ENCODE measurements around the gene LRSAM1.

The LRSAM1 gene

GRCh38 chr9:127498298-127498697, 47.0 kb downstream of the LRSAM1 start:
- no peak for DNase-seq (ENCODE audit: low read depth)
- no peak for TF ChIP-seq CTCF (conservative IDR thresholded peaks at IDR 0.05; ENCODE audit: low read depth, low read length)
- H3K4me3 ChIP-seq (ENCODE audit: low read length): no peak overlapping the region

GRCh38 chr9:127500399-127500798, 49.1 kb downstream of the LRSAM1 start:
- no peak for TF ChIP-seq CTCF (conservative IDR thresholded peaks at IDR 0.05; ENCODE audit: low read depth, low read length)
- H3K4me3 ChIP-seq (ENCODE audit: low read length): no peak overlapping the region
- DNase-seq (ENCODE audit: low read depth): no peak

GRCh38 chr9:127500862-127501261, 49.6 kb downstream of the LRSAM1 start:
- TF ChIP-seq CTCF (conservative IDR thresholded peaks at IDR 0.05; ENCODE audit: low read depth, low read length): no peak
- DNase-seq (ENCODE audit: low read depth): no peak
- H3K4me3 ChIP-seq (ENCODE audit: low read length): no peak overlapping the region

GRCh38 chr9:127501821-127502343, 50.6 kb downstream of the LRSAM1 start:
- DNase-seq (ENCODE audit: low read depth): no peak
- no peak for TF ChIP-seq CTCF (conservative IDR thresholded peaks at IDR 0.05; ENCODE audit: low read depth, low read length)
- H3K4me3 ChIP-seq (ENCODE audit: low read length): no peak overlapping the region

GRCh38 chr9:127502706-127503378, 51.5 kb downstream of the LRSAM1 start:
- DNase-seq (ENCODE audit: low read depth): no peak
- H3K4me3 ChIP-seq (ENCODE audit: low read length): no peak overlapping the region

GRCh38 chr9:127503379-127503921, 52.1 kb downstream of the LRSAM1 start:
- H3K4me3 ChIP-seq (ENCODE audit: low read length): no peak overlapping the region
- DNase-seq (ENCODE audit: low read depth): no peak
- TF ChIP-seq CTCF (conservative IDR thresholded peaks at IDR 0.05; ENCODE audit: low read depth, low read length): no peak

More at GRCh38 chr9:127502706-127503378, 51.5 kb downstream of the LRSAM1 start:
- TF ChIP-seq CTCF (conservative IDR thresholded peaks at IDR 0.05; ENCODE audit: low read depth, low read length): no peak

All from retinal pigment epithelial cell (primary cell).